CD1c-positive myeloid dendritic cell (primary cell): ENCODE results near the gene PHB1.
A peak's percentile ranks its signal among the peaks of the same experiment; 100 is the strongest.

Source experiments
- DNase-seq: peaks from one replicate; pipeline ENCODE4 v3.0.0-alpha.2; 2016; ENCODE audit errors: extremely low spot score

The PHB1 gene

DNA sequence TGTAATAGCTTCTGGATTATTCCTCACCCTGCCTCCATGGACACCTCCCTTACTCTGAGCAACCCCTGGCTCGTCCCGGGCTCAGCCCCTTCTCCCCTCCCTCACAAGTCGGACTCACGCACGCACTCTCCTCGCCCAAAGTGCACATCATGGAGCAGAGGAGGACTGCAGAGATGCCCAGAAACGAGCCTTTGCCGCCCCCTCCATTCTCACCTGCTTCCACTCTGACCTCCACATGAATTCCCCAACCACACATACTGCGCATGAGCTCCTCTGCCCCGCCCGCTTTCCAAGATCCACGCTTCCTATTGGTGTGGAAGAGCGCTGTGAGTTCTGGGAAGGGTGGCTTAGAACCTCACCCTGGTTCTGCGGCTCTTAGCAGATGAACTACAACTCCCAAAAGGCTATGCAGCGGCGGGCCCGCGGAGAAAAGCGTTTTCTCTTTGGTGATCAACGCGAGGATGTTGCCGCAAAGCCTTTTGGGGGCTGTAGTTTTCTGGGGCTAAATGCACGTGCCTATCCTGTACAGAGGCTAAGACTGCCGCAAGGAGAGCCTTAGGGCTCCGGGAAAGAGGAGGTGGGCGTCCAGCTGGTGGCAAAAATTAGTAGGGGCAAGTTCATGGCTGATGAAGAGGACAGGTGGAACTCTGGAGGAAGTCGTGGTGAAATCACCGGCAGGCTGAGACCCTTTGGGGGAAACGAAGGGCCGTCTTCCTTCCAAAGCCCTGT lies at the start of gene PHB1:
Gene PHB1 (minus strand): TSS at position 261 of the 729 bp plus-strand sequence. CDS start 1,618 bp downstream, outside the sequence.
- peak; percentile 99 for DNase-seq

DNA sequence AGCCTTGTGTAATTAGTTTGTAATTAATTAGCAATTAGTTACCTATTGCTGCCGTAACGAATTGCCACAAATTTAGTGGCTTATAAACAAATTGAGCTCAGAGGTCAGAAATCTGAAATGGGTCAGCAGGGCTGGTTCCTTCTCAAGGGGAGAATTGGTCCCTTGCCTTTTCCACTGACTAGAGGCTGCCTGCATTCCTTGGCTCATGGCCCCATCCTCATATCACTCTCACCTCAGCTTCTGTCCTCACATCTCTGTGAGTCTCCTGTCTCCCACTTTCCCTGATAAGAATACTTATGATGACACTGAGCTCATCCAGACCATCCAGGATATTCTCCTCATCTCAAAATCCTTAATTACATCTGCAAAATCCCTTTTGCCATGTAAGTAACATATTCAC lies 49.4 kb upstream of the PHB1 start:
- no peak for DNase-seq

DNA sequence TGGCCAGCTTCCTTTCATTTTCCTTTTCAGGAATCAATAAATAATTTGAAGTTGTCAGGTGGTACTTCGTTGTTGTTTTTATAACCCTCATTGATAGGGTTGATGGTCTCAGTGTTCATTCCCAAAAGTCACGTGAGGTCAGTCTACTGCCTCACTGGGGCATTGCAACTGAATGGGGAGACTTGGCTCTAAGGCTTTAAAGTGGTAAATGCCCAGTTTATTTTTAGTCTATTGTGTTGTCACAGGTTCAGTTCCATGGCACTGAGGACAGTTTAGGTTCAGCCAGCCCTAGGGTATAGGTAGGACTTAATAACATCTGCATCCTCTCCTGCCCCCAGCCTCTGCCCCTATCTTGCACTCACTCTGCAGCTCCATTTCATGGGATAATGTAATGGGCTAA lies 46.9 kb upstream of the PHB1 start:
- no peak for DNase-seq

DNA sequence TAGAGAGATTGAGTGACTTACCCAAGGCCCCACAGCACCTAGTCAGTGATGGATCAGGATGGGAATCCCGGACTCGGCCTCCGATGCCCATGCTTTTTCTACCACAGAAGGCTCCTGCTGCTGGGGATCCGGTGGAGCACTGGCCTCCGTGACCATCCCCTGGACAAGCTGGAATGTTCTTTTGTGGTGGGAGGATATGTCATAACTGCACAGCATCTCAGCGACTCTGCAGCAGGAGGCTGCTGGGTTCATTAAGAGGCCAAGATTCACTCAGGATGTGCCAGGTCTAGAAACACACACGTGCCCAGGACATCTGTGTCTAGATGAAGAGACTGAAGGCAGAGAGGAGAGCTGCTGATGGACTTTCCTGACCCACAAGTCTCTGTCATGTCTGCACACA lies 45.7 kb upstream of the PHB1 start:
- DNase-seq = no peak

DNA sequence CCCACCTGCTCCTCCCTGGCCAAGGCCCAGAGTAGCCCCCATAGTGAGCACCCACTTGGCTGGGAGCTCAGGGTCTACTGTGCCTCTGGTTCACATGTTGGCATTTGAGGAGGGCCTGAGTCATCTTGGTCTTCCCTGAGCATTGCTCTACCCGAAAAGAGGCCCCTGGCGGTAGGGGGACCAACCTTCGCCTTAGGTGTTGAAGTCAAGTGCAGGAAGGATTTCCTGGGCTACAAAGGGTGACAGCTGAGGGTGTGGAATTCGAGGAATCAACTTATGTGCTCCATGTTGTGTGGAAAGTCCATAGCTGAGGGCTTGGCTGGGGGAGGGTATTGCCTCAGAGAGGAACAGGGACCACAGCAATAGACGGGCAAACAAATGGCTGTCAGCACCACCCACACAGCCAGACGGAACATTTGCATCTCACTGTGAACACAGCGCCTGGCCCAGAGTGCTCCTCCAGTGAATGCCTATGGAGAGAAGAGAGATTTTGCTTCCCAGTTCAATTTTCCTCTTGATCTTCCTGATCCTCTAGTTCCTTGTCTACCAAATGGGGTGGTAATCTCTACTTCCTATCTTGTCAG lies 44.8 kb upstream of the PHB1 start:
- no peak for DNase-seq

DNA sequence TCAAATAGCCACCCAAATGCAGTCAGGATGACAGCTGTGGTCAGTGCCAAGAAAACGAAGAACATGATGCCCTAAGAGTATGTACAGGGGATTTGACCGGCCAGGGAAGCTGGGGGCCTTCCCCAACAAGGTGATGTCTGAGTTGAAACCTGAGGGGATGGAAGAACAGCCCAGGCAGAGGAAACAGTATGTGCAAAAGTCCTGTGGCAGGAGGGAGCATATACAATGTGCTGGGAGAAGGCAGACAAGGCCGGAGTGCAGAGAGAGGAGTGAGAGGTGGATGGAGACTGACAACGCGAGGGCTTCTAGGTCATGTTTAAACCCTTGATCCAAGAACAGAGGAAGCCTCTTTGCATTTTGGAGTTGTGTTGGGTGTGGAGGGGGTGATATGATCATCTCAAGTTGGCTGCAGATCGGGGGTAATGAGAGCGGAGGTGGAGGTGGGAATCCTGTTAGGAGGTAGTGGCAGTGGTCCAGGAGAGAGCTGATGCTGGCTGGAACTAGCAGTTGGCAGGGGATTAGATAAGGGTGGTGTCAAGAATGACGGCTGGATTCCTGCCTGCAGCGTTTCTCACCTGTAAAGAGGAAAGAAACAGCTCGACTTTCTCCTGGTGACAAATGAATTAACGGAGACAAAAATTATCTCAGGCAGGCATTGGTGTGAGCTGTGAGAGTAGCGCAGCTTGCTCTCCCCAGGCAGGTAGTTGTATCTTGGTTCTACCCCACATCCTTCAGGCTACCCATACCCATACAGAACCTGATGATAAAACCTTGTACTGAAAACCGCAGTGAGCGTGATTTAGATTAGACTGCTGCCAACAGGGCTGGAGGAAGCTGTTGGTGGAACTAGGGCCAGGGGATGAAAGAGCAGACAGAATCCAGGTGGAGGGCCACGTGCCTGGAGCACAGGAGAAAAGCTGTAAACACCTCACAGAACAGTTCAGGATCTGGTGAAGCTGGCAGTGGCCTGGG lies 43.2 kb upstream of the PHB1 start:
- no peak for DNase-seq

DNA sequence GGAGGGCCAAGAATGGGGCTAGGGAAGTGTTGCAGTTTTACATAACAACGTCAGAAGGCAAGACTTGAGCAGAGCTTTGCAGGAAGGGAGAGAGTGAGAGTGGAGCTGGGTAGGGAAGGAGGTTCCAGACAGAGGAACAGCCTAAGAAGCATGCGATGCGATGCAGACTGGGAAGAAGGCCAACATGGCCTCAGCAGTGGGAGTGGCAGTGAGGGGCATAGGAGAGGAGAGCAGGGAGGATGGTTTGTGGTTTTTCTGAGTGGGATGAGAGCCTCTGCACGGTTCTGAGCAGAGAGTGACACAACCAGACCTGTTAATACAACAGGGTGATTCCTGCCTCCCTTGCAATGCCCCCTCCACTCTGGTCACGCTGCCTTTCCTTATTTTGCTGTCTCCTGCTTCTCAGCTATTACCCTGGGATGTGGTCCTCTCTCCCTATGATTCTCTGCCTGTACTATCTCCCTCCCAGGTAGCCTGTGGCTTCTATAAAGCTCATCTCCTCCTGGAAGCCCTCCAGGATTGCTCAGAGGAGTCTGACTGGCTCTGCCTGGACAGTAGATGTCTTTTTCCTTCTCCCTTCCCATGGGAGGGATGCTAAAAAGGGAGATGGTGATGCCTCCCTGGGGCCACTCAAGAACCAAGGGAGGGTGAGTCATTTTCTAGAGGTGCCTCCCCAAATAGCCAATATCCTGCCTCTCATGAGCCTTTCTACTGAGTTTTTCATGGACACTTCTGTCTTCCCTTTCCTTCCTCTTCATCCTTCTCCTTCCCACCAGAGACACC lies 41.7 kb upstream of the PHB1 start:
- no peak for DNase-seq

DNA sequence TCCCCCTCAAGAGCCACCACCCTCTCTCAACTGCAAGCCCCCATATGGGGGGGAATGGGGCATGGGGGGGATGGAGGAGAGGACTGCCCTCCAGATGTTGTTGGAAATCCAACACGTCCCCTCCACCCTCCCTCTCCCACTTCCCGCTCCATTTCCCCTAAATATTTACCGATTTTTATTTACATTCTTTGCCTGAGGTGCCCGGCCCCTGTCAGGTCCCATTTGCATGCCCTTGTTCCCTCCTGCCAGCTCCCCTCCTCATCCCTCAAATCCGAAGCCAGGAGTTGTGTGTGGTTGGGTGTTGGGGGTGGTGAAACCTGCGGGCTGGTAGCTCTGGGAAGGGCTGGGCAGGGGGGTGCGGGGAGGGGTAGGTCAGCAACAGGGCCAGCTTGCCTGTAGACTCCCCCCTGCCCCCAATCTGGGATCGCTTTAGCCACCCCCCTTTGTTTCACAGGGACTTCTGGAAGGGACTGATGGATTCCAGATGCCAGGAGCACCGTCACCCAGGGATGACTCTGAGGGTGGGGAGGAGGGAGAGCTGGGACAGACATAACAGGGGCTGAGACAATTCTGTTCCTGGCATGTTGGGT lies 40.7 kb upstream of the PHB1 start:
- DNase-seq = no peak

DNA sequence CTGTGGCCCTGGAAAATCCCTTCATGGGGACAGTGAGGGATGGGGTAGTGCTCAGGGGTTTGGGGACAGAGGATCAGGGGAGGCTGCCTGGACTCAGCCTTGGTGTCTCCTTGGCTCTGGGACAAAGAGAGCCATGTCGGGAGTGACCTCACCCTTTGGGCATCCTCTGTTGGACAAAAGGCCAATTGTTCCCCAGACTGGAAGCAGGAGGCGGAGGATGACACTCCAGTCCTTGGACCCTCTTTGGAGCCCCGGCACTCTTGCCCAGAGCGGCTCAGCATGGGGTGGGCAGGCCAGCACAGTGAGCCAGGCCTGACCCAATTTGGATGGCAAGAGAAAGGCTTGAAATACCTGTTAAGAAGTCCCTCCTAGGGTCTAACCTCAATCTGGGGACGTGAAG lies 39.4 kb upstream of the PHB1 start:
- DNase-seq = no peak

DNA sequence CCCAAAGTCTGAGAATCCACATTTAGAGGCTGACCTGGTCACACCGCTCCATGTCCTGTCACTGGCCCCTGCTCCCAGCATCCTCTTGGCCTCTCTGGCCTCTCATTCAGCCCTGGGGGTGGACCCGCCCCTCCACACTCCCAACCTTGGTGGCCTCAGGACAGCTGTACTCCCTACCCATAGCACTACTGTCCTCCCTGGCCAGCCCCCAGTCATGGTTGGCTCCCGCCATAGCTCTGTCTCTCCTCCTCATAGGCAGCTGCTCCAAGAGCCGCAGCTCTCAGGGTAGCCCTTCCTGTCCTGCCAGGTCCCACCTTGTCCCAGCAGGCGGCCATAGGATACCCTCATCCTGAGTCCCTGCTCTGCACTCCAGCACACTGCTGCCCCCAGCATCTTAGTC lies 38.0 kb upstream of the PHB1 start:
- DNase-seq = no peak

DNA sequence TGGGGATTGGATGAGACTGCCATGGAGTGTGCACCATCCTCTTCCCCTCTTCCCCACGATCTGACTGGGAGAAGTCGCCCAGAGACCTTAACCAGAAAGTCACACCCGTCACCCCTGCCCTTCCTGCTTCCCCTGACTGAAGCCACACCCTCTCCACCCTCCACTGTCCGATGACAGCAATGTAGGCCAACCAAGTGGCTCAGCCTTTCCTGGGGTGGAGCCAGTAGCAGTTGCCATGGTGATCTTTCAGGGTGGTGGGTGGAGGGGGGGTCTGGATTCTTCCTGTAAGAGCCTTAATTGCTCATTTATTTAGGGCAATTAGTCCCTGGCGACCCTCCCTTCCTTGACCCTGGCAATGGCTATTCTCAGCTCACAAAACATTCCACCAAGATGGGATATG lies 37.5 kb upstream of the PHB1 start:
- DNase-seq = peak; percentile 3

DNA sequence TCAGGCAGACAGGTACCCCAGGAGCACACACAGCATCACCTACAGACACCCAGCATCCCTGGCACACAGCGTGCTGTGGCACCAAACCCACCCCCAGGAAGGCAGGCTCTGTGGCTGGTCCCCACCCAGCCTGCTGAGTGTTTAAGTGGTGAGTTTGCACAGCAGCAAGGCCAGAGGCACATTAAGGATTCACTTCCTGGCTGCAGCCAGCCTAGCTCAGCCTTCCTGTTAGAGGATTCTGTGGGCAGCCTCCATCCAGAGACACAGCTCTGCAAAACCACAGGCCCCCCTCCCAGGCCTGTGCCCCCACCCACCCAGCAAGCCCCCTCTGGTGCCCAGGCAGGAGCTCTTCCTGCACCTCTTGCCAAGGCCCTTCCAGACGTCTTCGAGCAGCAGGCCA lies 36.1 kb upstream of the PHB1 start:
- no peak for DNase-seq

DNA sequence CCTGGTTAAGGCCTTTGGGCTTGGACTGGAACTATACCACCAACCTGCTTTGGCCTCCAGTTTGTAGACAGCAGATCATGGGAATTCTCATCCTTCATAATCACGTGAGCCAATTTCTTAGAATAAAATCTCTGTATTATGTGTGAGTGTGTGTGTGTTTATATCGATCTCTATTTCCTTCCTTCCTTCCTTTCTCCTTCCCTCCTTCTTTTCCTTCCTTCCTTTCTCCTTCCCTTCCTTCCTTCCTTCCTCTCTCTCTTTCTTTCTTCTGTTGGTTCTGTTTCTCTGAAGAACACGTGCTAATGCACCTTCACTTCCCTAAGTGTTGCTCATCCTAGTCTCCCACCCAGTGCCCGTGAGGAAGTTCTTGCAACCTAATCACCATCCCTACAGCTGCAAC lies 35.5 kb upstream of the PHB1 start:
- DNase-seq = no peak

DNA sequence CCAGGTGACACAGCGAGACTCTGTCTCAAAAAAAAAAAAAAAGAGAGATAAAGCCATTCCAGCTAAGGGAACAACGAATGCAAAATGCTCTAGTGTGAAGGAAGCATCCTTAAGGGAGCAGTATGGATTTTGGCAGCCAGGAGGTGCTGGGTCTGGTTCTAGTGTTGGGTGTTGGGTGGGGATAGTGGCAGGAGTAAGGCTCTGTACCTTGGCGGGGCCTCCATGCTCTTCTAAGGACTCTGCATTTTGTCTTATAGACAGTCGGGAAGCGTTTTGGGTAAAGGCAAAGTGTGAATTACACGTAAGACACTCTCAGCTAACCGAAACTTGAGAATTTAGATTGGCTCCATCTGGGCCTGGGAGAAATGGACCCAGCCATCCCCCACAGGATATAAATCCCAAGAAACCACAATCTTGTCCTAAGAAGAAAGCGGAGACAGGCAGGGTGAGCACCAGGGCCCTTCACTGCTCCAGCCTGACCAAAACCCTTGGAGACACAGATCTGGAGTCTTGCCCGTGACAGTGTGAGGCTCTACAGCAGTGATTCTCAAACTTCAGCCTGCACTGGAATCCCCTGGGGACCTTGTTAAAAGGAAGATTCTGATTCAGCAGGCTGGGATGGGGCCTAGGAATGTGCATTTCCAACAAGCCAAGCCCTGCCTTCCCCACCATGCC lies 33.1 kb upstream of the PHB1 start:
- DNase-seq = no peak

DNA sequence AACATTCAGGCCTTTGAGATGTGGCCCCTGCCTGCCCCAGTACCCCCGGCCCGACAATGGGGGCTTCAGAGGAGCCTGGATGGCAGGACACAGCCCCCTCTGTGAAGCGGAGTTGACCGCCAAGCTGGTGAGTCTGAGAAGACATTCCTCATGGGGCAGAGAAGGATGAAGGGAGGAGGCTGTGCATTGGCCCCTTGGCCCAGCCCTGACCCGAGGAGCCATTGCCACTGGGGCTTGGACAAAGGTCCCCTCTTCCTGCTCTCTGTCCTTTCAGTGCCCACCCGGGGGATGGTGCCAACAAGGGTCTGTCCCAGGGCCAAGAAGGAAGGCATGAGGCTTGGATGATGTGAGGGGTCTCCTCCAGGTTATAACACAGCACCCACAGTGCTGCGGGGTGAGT lies 30.9 kb upstream of the PHB1 start:
- no peak for DNase-seq

DNA sequence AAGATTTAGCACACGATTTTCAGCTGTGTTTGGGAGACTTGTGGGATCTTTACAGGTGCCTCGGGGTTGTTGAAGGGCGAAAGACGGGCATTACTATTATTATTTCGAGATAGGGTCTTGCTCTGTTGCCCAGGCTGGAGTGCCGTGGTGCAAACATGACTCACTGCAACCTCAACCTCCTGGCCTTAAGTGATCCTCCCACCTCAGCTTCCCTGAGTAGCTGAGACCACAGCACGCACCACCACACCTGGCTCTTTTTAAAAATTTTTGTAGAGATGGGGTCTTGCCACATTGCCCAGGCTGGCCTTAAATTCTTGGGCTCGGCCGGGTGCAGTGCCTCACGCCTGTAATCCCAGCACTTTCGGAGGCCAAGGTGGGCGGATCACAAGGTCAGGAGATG lies 29.7 kb upstream of the PHB1 start:
- DNase-seq = no peak

DNA sequence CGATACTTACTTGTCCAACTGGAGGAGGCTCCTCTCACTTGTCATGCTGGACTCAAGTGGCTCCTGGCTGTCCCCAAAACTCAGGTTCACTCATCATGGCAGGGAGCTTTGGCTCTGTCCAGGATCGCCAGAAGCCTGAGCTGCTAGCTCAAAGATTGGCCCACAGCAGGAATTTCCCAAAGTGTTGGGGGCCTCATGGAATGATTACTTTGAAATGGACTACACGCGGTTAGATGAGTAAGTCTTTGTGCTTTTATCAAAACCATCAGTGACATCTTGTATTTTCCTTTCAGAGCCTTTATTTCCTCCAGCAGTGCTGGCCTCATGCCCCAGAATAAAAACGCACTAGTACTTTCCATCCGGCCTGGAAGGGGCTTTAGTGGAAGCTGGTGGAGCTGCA lies 29.2 kb upstream of the PHB1 start:
- DNase-seq = no peak

DNA sequence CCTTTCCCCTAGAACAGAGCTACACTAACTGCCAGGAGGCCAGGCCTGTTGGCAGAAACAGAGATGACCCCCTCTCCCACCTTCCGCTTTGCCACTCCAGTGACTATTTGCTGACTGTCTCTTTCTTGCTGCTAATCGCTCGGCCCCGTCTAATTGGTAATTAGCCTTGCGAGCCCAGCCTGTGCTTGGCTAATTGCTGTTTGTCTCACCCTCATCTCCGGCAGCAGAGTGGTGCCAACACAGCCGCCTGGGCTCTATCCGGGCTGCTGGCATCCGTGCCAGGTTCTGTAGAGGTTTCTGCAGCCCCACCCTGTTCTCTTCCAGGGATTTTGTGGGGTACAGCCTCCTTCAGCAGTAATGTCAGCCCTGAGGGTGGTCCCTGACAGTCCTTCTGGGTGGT lies 27.4 kb upstream of the PHB1 start:
- DNase-seq = no peak

DNA sequence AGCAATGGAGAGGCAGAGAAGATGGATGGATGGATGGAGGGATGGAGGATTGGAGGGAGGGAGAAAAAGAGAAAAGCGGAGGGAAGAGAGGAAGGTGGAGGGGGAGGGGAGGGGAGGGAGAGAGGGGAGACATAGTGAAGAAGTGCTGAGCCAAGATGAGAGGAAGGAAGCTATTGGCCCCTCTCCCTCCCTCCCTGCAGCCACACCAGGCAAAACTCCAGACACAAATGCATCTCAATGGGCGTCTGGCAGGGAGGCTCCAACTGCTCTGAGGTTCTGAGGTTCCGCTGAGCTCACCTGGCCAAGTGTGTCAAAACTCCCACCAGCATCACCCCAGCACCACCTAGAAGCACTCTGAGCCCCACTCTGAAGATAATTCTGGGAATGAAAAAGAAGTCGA lies 26.9 kb upstream of the PHB1 start:
- no peak for DNase-seq

DNA sequence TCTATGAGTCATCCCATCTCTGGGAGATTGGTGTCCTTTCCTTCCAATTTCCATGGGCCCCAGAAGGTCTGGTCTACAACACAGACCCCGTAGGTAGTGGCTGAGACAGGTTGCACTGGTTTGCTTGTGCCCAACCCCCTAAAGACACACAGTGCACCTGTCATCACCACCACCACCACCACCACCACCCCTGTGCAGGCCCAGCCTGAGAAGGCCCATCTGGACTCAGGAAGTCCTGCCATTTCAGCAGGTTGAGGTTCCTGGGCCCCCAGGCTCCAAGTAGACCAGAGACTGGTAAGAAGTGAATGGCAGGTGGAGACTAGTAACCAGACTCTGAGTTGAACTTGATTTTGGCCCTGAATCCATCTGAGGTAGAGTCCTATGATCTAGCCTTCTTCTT lies 25.9 kb upstream of the PHB1 start:
- DNase-seq = no peak
